Gastroesophageal sphincter (tissue), 3 donors: ENCODE results near the gene FAM168A.

Experiments
- POLR2A ChIP-seq, 2 donors: fragments of 450-650 bp; IDR thresholded peaks; one replicate each; pipeline ENCODE4 v1.6.1; 2017; ENCODE audit warnings: antibody characterized with exemption in 2 of 2, mild to moderate bottlenecking in 2 of 2, moderate library complexity in 1 of 2
- POLR2AphosphoS5 ChIP-seq: sonication (generic); formaldehyde crosslinking; IDR thresholded peaks from one replicate; pipeline ENCODE4 v1.6.1; 2017; ENCODE audit warnings: antibody characterized with exemption
- TF ChIP-seq, protein P1 (sequence below), 4 experiments: fragments of 200-600 bp in 2 of 4; fragments of 450-650 bp in 2 of 4; sonication (generic) in 1 of 4; IDR thresholded peaks; one replicate each; pipeline ENCODE4 v1.5.1; 2017 to 2019; ENCODE audit warnings: antibody characterized with exemption in 4 of 4, mild to moderate bottlenecking in 2 of 4, moderate library complexity in 2 of 4

- TF ChIP-seq, protein P1, sequence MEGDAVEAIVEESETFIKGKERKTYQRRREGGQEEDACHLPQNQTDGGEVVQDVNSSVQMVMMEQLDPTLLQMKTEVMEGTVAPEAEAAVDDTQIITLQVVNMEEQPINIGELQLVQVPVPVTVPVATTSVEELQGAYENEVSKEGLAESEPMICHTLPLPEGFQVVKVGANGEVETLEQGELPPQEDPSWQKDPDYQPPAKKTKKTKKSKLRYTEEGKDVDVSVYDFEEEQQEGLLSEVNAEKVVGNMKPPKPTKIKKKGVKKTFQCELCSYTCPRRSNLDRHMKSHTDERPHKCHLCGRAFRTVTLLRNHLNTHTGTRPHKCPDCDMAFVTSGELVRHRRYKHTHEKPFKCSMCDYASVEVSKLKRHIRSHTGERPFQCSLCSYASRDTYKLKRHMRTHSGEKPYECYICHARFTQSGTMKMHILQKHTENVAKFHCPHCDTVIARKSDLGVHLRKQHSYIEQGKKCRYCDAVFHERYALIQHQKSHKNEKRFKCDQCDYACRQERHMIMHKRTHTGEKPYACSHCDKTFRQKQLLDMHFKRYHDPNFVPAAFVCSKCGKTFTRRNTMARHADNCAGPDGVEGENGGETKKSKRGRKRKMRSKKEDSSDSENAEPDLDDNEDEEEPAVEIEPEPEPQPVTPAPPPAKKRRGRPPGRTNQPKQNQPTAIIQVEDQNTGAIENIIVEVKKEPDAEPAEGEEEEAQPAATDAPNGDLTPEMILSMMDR (IDR thresholded peaks at IDR 0.05), result no peak
- TF ChIP-seq POLR2A (IDR thresholded peaks at IDR 0.05), result no peak
- no peak for TF ChIP-seq POLR2AphosphoS5
Measured at GRCh38 chr11:73640592-73640991, 42.7 kb upstream of the FAM168A start.
